Hepatocyte (in vitro differentiated cells): ENCODE measurements around the gene GPN2.

Source experiments
- EZH2 ChIP-seq: fragments of 200-600 bp; sonication (generic); IDR thresholded peaks from 2 replicates; pipeline ENCODE4 v1.6.1; 2016; ENCODE audit warnings: antibody characterized with exemption, mild to moderate bottlenecking, borderline replicate concordance
- TF ChIP-seq, protein P1 (sequence below): fragments of 200-600 bp; sonication (generic); IDR thresholded peaks from 2 replicates; pipeline ENCODE4 v1.5.1; 2016; ENCODE audit warnings: antibody characterized with exemption, mild to moderate bottlenecking; ENCODE audit not compliant: poor library complexity

DNA sequence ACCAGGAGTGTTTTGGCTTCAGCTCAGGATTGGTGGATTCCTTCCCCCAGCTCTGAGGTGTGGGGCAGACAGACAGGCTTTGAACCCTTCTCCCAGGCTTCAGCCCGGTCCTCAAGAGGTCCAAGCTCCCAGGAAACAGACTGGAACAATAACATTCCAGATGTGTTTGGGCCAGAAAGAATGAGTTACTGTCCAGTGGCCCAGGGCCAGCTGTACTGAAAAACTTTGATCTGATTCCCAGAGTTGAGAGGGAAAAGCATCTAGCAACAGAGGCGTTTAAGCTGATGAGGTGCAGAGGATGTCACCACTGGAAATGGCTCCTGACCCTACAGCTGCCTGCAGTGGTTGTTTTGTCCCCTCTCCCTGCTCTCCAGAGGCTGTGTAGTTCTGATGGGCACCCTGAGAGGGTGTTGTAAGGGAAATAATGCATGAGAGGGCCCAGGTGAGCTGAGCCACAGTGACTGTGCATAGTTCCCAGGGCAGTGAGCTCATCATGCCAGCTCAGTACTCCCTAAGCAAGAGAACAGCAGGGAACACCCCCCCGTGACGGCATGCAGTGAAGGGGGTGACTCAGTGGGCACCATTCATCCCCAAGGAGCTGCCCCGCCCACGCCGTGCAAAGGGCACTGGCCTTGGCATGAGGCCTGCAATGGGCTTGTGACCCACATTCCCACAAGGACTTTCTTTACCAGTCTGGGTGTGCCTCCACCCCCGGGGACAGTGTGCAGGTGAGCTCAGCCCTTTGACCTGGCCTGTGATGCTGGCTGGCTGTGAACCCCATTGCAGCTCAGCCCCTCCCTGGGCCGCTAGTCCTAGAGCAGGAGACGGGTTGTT, 40.9 kb downstream of the GPN2 start:
- TF ChIP-seq, protein P1, sequence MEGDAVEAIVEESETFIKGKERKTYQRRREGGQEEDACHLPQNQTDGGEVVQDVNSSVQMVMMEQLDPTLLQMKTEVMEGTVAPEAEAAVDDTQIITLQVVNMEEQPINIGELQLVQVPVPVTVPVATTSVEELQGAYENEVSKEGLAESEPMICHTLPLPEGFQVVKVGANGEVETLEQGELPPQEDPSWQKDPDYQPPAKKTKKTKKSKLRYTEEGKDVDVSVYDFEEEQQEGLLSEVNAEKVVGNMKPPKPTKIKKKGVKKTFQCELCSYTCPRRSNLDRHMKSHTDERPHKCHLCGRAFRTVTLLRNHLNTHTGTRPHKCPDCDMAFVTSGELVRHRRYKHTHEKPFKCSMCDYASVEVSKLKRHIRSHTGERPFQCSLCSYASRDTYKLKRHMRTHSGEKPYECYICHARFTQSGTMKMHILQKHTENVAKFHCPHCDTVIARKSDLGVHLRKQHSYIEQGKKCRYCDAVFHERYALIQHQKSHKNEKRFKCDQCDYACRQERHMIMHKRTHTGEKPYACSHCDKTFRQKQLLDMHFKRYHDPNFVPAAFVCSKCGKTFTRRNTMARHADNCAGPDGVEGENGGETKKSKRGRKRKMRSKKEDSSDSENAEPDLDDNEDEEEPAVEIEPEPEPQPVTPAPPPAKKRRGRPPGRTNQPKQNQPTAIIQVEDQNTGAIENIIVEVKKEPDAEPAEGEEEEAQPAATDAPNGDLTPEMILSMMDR, result no peak
- no peak for TF ChIP-seq EZH2
